ENCODE results near the gene UBXN6.

Gene UBXN6

GRCh38 chr19:4439243-4439642, 18.4 kb downstream of the UBXN6 start:
- DNase-seq (ENCODE audit: low read depth, low spot score), result no peak

GRCh38 chr19:4437103-4437502, 20.5 kb downstream of the UBXN6 start:
- DNase-seq (ENCODE audit: low read depth, low spot score), result no peak

- DNase-seq (ENCODE audit: low read depth, low spot score), result no peak
These were observed 21.4 kb downstream of the UBXN6 start for GRCh38 chr19:4436231-4436630.

- DNase-seq (ENCODE audit: low read depth, low spot score), result no peak
These were observed 23.2 kb downstream of the UBXN6 start for GRCh38 chr19:4434391-4434790.

GRCh38 chr19:4432918-4433506, 24.6 kb downstream of the UBXN6 start:
- no peak for DNase-seq (ENCODE audit: low read depth, low spot score)

GRCh38 chr19:4431808-4432674, 25.6 kb downstream of the UBXN6 start:
- DNase-seq (ENCODE audit: low read depth, low spot score), result no peak

GRCh38 chr19:4431296-4431695, 26.3 kb downstream of the UBXN6 start:
- DNase-seq (ENCODE audit: low read depth, low spot score), result no peak

- no peak for DNase-seq (ENCODE audit: low read depth, low spot score)
These were observed 26.8 kb downstream of the UBXN6 start for GRCh38 chr19:4430760-4431159.

GRCh38 chr19:4429771-4430171, 27.8 kb downstream of the UBXN6 start:
- no peak for DNase-seq (ENCODE audit: low read depth, low spot score)

- DNase-seq (ENCODE audit: low read depth, low spot score), result no peak
These were observed 28.3 kb downstream of the UBXN6 start for GRCh38 chr19:4429256-4429655.

GRCh38 chr19:4428326-4428975, 29.1 kb downstream of the UBXN6 start:
- no peak for DNase-seq (ENCODE audit: low read depth, low spot score)

GRCh38 chr19:4425537-4425936, 32.1 kb downstream of the UBXN6 start:
- no peak for DNase-seq (ENCODE audit: low read depth, low spot score)

GRCh38 chr19:4423416-4424126, 34.0 kb downstream of the UBXN6 start:
- DNase-seq (ENCODE audit: low read depth, low spot score), result no peak

- DNase-seq (ENCODE audit: low read depth, low spot score), result no peak
These were observed 41.3 kb downstream of the UBXN6 start for GRCh38 chr19:4416268-4416667.

GRCh38 chr19:4415352-4415751, 42.2 kb downstream of the UBXN6 start:
- DNase-seq (ENCODE audit: low read depth, low spot score), result no peak

GRCh38 chr19:4414800-4415321, 42.7 kb downstream of the UBXN6 start:
- no peak for DNase-seq (ENCODE audit: low read depth, low spot score)

- no peak for DNase-seq (ENCODE audit: low read depth, low spot score)
These were observed 43.3 kb downstream of the UBXN6 start for GRCh38 chr19:4414144-4414799.

GRCh38 chr19:4413588-4413987, 44.0 kb downstream of the UBXN6 start:
- DNase-seq (ENCODE audit: low read depth, low spot score), result no peak

- no peak for DNase-seq (ENCODE audit: low read depth, low spot score)
These were observed 48.3 kb downstream of the UBXN6 start for GRCh38 chr19:4409123-4409933.

- no peak for DNase-seq (ENCODE audit: low read depth, low spot score)
These were observed 51.0 kb downstream of the UBXN6 start for GRCh38 chr19:4406626-4407025.

Measured in smooth muscle cell of the brain vasculature (primary cell).